Measurements from ENCODE around the gene GADD45G. TPM values are rescaled to one million over a fixed set of nuclear protein-coding genes. Genes with fewer than 3 reads are reported as not detected.

GADD45G gene
- total RNA-seq, 1 experiment from 2014 or later: 10.6 TPM

DNA sequence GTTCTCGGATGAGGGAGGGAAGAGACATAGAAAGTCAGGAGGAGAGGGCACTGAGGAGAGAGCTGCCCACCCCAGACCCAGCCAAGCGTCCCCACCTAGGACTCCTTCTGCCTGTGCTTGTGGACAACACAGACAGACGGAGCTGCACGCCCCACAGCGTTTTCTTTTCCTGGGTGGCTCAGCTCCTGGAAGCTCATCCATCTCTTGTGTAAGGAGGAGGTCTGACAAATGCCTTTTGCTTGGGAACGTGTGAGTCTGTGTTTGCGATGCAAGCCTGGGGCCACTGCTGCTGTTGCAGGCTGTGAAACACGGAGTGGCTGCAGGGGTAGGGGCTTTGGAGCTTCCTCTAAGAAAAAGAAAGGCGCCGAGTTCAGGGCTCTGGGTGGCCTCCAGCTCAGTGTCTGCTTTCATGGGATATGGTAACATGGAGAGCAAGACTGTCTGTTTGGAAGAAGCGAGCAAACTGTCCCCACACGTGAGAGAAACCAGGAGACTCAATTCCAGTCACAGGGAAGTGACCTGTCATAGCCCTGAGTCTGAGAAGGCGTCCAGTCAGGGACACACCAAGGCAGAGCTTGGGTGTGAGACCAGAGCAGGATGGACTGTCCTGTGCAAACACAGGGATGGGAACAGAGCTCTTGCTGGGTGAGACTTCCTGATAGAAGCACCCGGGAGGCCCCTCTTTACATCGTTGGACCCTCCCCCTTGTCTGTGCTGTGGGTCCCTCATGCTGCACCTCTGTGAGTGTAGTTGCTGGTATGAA, 42.7 kb downstream of the GADD45G start:
- CTCF ChIA-PET: interaction anchor here (0.7 kb wide), 1 partner anchor 1968 kb away, joined by 5 read pairs; no protein-coding TSS in a partner anchor
- Mint-ChIP-seq H3K4me3 (no peak overlapping the region), H3K36me3 (no peaks in the 10 kb centered on the region), H3K4me1 (peaks cover 32% of the 10 kb centered on the region), H3K9me3 (peaks cover 11% of the 10 kb centered on the region), H3K27ac (no peak overlapping the region), H3K27me3 (ENCODE audit: low read depth) (no peaks in the 10 kb centered on the region)
- POLR2A ChIA-PET: no interaction called here
- no peak for TF ChIP-seq ZNF532 (CRISPR knock-in tag; IDR thresholded peaks at IDR 0.05; ENCODE audit: borderline replicate concordance)
- TF ChIP-seq HMGXB4 (CRISPR knock-in tag; IDR thresholded peaks at IDR 0.05): no peak
- TF ChIP-seq, protein P1, sequence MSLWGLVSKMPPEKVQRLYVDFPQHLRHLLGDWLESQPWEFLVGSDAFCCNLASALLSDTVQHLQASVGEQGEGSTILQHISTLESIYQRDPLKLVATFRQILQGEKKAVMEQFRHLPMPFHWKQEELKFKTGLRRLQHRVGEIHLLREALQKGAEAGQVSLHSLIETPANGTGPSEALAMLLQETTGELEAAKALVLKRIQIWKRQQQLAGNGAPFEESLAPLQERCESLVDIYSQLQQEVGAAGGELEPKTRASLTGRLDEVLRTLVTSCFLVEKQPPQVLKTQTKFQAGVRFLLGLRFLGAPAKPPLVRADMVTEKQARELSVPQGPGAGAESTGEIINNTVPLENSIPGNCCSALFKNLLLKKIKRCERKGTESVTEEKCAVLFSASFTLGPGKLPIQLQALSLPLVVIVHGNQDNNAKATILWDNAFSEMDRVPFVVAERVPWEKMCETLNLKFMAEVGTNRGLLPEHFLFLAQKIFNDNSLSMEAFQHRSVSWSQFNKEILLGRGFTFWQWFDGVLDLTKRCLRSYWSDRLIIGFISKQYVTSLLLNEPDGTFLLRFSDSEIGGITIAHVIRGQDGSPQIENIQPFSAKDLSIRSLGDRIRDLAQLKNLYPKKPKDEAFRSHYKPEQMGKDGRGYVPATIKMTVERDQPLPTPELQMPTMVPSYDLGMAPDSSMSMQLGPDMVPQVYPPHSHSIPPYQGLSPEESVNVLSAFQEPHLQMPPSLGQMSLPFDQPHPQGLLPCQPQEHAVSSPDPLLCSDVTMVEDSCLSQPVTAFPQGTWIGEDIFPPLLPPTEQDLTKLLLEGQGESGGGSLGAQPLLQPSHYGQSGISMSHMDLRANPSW (CRISPR knock-in tag; conservative IDR thresholded peaks at IDR 0.05; ENCODE audit: low read depth): no peak
- TF ChIP-seq PRDM15 (CRISPR knock-in tag; IDR thresholded peaks at IDR 0.05): no peak
- TF ChIP-seq, protein P2, sequence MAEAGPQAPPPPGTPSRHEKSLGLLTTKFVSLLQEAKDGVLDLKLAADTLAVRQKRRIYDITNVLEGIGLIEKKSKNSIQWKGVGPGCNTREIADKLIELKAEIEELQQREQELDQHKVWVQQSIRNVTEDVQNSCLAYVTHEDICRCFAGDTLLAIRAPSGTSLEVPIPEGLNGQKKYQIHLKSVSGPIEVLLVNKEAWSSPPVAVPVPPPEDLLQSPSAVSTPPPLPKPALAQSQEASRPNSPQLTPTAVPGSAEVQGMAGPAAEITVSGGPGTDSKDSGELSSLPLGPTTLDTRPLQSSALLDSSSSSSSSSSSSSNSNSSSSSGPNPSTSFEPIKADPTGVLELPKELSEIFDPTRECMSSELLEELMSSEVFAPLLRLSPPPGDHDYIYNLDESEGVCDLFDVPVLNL (CRISPR knock-in tag; IDR thresholded peaks at IDR 0.05; ENCODE audit: borderline replicate concordance, low read depth): no peak
- TF ChIP-seq, protein P3, sequence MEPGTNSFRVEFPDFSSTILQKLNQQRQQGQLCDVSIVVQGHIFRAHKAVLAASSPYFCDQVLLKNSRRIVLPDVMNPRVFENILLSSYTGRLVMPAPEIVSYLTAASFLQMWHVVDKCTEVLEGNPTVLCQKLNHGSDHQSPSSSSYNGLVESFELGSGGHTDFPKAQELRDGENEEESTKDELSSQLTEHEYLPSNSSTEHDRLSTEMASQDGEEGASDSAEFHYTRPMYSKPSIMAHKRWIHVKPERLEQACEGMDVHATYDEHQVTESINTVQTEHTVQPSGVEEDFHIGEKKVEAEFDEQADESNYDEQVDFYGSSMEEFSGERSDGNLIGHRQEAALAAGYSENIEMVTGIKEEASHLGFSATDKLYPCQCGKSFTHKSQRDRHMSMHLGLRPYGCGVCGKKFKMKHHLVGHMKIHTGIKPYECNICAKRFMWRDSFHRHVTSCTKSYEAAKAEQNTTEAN (CRISPR knock-in tag; IDR thresholded peaks at IDR 0.05): no peak
- TF ChIP-seq, protein P4, sequence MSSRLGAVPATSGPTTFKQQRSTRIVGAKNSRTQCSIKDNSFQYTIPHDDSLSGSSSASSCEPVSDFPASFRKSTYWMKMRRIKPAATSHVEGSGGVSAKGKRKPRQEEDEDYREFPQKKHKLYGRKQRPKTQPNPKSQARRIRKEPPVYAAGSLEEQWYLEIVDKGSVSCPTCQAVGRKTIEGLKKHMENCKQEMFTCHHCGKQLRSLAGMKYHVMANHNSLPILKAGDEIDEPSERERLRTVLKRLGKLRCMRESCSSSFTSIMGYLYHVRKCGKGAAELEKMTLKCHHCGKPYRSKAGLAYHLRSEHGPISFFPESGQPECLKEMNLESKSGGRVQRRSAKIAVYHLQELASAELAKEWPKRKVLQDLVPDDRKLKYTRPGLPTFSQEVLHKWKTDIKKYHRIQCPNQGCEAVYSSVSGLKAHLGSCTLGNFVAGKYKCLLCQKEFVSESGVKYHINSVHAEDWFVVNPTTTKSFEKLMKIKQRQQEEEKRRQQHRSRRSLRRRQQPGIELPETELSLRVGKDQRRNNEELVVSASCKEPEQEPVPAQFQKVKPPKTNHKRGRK (CRISPR knock-in tag; IDR thresholded peaks at IDR 0.05; ENCODE audit: borderline replicate concordance): no peak
- no peak for TF ChIP-seq FOXP4 (CRISPR knock-in tag; IDR thresholded peaks at IDR 0.05)
- DNase-seq (ENCODE audit: low spot score) (no peak), ATAC-seq (no peak)
